ENCODE results near the gene IKZF3. TPM values are rescaled to one million over a fixed set of nuclear protein-coding genes. Genes with fewer than 3 reads are reported as not detected.

The IKZF3 gene
- total and polyA plus RNA-seq, 2 donors from 2014 or later = 0.09 to 10.2 TPM

GRCh38 chr17:39799395-39799794, 64.7 kb downstream of the IKZF3 start:
- TF ChIP-seq CTCF (IDR thresholded peaks at IDR 0.05; ENCODE audit: borderline replicate concordance, extremely low read depth, insufficient read depth) = no peak
- Histone ChIP-seq H3K4me1 (ENCODE audit: control insufficient read depth in 2 of 3, insufficient read depth in 2 of 3, low read depth in 1 of 3, low read length in 3 of 3) (no peaks in the 10 kb centered on the region), H3K9me3 (ENCODE audit: control insufficient read depth in 2 of 3, insufficient read depth in 1 of 3, low read length in 3 of 3) (no peaks in the 10 kb centered on the region), H3K9ac (ENCODE audit: low read length in 3 of 3) (no peak overlapping the region), H3K27ac (ENCODE audit: low read depth in 2 of 2, low read length in 2 of 2) (no peak overlapping the region), H3K4me3 (ENCODE audit: low read length in 3 of 3) (no peak overlapping the region), H3K27me3 (ENCODE audit: control insufficient read depth, insufficient read depth, low read length) (no peaks in the 10 kb centered on the region), H3K36me3 (ENCODE audit: control insufficient read depth in 2 of 3, insufficient read depth in 3 of 3, low read length in 3 of 3) (no peaks in the 10 kb centered on the region)
- intact Hi-C loops (cut with DNase I) = no loop called here
- no peak for FAIRE-seq
- DNase-seq = no peak

GRCh38 chr17:39794249-39794970, 69.7 kb downstream of the IKZF3 start:
- H3K27ac ChIP-seq (ENCODE audit: low read depth in 2 of 2, low read length in 2 of 2) = no peak overlapping the region
- FAIRE-seq (no peak), DNase-seq (no peak)
- no peaks in the 10 kb centered on the region for H3K9me3 ChIP-seq (ENCODE audit: control insufficient read depth in 2 of 3, insufficient read depth in 1 of 3, low read length in 3 of 3)
- no peak overlapping the region for H3K9ac ChIP-seq (ENCODE audit: low read length in 3 of 3)
- TF ChIP-seq CTCF (IDR thresholded peaks at IDR 0.05; ENCODE audit: borderline replicate concordance, extremely low read depth, insufficient read depth) = no peak
- no peaks in the 10 kb centered on the region for H3K36me3 ChIP-seq (ENCODE audit: control insufficient read depth in 2 of 3, insufficient read depth in 3 of 3, low read length in 3 of 3)
- no peaks in the 10 kb centered on the region for H3K27me3 ChIP-seq (ENCODE audit: control insufficient read depth, insufficient read depth, low read length)
- intact Hi-C loops (cut with DNase I) = no loop called here
- no peaks in the 10 kb centered on the region for H3K4me1 ChIP-seq (ENCODE audit: control insufficient read depth in 2 of 3, insufficient read depth in 2 of 3, low read depth in 1 of 3, low read length in 3 of 3)
- H3K4me3 ChIP-seq (ENCODE audit: low read length in 3 of 3) = no peak overlapping the region

GRCh38 chr17:39793301-39793872, 70.7 kb downstream of the IKZF3 start:
- no peak overlapping the region for H3K9ac ChIP-seq (ENCODE audit: low read length in 3 of 3)
- no peaks in the 10 kb centered on the region for H3K9me3 ChIP-seq (ENCODE audit: control insufficient read depth in 2 of 3, insufficient read depth in 1 of 3, low read length in 3 of 3)
- H3K4me3 ChIP-seq (ENCODE audit: low read length in 3 of 3) = no peak overlapping the region
- H3K36me3 ChIP-seq (ENCODE audit: control insufficient read depth in 2 of 3, insufficient read depth in 3 of 3, low read length in 3 of 3) = no peaks in the 10 kb centered on the region
- no peak overlapping the region for H3K27ac ChIP-seq (ENCODE audit: low read depth in 2 of 2, low read length in 2 of 2)
- TF ChIP-seq CTCF (IDR thresholded peaks at IDR 0.05; ENCODE audit: borderline replicate concordance, extremely low read depth, insufficient read depth) = no peak
- DNase-seq (no peak), FAIRE-seq (no peak)
- intact Hi-C loops (cut with DNase I) = no loop called here
- no peaks in the 10 kb centered on the region for H3K4me1 ChIP-seq (ENCODE audit: control insufficient read depth in 2 of 3, insufficient read depth in 2 of 3, low read depth in 1 of 3, low read length in 3 of 3)
- H3K27me3 ChIP-seq (ENCODE audit: control insufficient read depth, insufficient read depth, low read length) = no peaks in the 10 kb centered on the region

Data from kidney (tissue), 14 donors.